ENCODE data around the gene ATP10B.

Gene ATP10B

DNA sequence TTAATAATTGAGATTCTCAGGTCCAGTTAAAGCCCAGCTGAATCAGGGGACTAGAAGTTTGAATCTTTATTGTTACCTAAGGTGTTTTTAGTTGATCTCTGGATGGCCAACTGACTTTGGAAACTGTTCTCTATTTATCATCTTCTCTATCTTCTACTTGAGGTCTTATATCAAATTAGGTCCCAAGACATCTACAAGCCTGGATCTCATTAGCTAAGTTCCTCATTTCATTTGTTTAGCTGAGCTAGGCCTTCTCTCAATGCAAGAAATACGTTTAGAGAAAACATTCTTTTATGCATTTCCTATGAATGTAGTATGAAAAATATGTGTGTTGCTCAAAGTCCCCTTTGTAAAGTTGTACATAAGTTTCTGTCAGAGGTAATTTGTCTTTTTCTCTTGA, 233.7 kb downstream of the ATP10B start (continued):
- TF ChIP-seq, protein P1, sequence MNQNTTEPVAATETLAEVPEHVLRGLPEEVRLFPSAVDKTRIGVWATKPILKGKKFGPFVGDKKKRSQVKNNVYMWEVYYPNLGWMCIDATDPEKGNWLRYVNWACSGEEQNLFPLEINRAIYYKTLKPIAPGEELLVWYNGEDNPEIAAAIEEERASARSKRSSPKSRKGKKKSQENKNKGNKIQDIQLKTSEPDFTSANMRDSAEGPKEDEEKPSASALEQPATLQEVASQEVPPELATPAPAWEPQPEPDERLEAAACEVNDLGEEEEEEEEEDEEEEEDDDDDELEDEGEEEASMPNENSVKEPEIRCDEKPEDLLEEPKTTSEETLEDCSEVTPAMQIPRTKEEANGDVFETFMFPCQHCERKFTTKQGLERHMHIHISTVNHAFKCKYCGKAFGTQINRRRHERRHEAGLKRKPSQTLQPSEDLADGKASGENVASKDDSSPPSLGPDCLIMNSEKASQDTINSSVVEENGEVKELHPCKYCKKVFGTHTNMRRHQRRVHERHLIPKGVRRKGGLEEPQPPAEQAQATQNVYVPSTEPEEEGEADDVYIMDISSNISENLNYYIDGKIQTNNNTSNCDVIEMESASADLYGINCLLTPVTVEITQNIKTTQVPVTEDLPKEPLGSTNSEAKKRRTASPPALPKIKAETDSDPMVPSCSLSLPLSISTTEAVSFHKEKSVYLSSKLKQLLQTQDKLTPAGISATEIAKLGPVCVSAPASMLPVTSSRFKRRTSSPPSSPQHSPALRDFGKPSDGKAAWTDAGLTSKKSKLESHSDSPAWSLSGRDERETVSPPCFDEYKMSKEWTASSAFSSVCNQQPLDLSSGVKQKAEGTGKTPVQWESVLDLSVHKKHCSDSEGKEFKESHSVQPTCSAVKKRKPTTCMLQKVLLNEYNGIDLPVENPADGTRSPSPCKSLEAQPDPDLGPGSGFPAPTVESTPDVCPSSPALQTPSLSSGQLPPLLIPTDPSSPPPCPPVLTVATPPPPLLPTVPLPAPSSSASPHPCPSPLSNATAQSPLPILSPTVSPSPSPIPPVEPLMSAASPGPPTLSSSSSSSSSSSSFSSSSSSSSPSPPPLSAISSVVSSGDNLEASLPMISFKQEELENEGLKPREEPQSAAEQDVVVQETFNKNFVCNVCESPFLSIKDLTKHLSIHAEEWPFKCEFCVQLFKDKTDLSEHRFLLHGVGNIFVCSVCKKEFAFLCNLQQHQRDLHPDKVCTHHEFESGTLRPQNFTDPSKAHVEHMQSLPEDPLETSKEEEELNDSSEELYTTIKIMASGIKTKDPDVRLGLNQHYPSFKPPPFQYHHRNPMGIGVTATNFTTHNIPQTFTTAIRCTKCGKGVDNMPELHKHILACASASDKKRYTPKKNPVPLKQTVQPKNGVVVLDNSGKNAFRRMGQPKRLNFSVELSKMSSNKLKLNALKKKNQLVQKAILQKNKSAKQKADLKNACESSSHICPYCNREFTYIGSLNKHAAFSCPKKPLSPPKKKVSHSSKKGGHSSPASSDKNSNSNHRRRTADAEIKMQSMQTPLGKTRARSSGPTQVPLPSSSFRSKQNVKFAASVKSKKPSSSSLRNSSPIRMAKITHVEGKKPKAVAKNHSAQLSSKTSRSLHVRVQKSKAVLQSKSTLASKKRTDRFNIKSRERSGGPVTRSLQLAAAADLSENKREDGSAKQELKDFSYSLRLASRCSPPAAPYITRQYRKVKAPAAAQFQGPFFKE (tag by site-specific recombination; IDR thresholded peaks at IDR 0.05; ENCODE audit: borderline replicate concordance) = no peak
- no peak for TF ChIP-seq ZNF341 (tag by site-specific recombination; IDR thresholded peaks at IDR 0.05; ENCODE audit: low read depth)
- TF ChIP-seq ZFP69B (tag by site-specific recombination; IDR thresholded peaks at IDR 0.05) = no peak
- no peak for TF ChIP-seq ZNF221 (tag by site-specific recombination; IDR thresholded peaks at IDR 0.05; ENCODE audit: borderline replicate concordance)
- TF ChIP-seq ZIC2 (tag by site-specific recombination; IDR thresholded peaks at IDR 0.05) = no peak
- TF ChIP-seq ZNF76 (tag by site-specific recombination; IDR thresholded peaks at IDR 0.05; ENCODE audit: borderline replicate concordance, low read depth) = no peak
- TF ChIP-seq, protein P2, sequence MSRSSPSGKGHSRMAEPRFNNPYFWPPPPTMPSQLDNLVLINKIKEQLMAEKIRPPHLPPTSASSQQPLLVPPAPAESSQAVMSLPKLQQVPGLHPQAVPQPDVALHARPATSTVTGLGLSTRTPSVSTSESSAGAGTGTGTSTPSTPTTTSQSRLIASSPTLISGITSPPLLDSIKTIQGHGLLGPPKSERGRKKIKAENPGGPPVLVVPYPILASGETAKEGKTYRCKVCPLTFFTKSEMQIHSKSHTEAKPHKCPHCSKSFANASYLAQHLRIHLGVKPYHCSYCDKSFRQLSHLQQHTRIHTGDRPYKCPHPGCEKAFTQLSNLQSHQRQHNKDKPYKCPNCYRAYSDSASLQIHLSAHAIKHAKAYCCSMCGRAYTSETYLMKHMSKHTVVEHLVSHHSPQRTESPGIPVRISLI (tag by site-specific recombination; IDR thresholded peaks at IDR 0.05) = no peak

DNA sequence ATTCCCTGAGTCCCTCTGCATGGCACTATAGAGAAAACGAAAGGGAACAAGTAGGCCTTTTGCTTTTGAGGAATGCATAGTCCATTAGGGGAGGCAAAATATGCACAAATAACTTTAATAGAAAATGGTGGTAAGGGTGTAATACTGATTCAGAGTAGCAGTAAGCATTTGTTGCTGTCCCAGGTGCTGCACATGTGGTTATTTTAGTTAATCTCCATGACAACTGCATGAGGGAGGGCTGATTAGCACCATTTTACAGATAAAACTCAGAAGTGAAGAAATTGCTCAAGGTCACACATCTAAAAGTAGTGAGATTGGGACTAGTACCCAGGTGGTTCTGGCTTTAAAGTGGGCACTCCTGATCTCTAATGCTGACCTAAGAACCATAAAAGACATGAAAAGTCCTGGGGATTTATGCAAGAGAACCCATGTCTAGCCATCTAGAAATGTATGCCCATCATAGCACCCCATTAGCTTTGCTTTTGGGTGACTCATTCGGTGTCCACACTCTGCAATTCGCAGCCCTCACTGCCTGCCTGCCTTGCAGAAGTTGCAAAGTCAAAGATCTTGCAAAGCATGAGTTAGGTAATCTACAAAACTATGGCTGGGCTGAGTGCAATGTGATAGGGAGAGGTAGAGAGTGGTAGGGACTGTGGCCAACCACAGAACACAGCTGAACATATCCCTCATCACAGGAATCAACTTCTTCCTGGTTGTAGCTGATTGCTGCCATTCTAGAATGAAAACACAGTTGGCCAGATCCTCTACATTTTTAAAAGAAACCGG, 235.1 kb downstream of the ATP10B start:
- ChIA-PET CTCF (no interaction called here), POLR2A (no interaction called here)
- no peak for TF ChIP-seq MYNN (tag by site-specific recombination; IDR thresholded peaks at IDR 0.05; ENCODE audit: borderline replicate concordance)
- TF ChIP-seq, protein P3, sequence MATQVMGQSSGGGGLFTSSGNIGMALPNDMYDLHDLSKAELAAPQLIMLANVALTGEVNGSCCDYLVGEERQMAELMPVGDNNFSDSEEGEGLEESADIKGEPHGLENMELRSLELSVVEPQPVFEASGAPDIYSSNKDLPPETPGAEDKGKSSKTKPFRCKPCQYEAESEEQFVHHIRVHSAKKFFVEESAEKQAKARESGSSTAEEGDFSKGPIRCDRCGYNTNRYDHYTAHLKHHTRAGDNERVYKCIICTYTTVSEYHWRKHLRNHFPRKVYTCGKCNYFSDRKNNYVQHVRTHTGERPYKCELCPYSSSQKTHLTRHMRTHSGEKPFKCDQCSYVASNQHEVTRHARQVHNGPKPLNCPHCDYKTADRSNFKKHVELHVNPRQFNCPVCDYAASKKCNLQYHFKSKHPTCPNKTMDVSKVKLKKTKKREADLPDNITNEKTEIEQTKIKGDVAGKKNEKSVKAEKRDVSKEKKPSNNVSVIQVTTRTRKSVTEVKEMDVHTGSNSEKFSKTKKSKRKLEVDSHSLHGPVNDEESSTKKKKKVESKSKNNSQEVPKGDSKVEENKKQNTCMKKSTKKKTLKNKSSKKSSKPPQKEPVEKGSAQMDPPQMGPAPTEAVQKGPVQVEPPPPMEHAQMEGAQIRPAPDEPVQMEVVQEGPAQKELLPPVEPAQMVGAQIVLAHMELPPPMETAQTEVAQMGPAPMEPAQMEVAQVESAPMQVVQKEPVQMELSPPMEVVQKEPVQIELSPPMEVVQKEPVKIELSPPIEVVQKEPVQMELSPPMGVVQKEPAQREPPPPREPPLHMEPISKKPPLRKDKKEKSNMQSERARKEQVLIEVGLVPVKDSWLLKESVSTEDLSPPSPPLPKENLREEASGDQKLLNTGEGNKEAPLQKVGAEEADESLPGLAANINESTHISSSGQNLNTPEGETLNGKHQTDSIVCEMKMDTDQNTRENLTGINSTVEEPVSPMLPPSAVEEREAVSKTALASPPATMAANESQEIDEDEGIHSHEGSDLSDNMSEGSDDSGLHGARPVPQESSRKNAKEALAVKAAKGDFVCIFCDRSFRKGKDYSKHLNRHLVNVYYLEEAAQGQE (tag by site-specific recombination; IDR thresholded peaks at IDR 0.05) = 0 out of 2 replicates have a peak, but pooled peaks have one; percentile 40
- Histone ChIP-seq H3K27ac (ENCODE audit: extremely low read depth, low read depth, low read length) (no peak overlapping the region), H3K36me3 (ENCODE audit: control insufficient read depth in 2 of 2, insufficient read depth in 1 of 2, low read length in 2 of 2) (no peaks in the 10 kb centered on the region), H3K9me3 (ENCODE audit: control insufficient read depth, insufficient read depth, low read depth, low read length) (no peaks in the 10 kb centered on the region), H3K4me1 (ENCODE audit: control insufficient read depth, insufficient read depth, low read length) (no peaks in the 10 kb centered on the region), H3K4me3 (ENCODE audit: low read depth, low read length) (no peak overlapping the region)

DNA sequence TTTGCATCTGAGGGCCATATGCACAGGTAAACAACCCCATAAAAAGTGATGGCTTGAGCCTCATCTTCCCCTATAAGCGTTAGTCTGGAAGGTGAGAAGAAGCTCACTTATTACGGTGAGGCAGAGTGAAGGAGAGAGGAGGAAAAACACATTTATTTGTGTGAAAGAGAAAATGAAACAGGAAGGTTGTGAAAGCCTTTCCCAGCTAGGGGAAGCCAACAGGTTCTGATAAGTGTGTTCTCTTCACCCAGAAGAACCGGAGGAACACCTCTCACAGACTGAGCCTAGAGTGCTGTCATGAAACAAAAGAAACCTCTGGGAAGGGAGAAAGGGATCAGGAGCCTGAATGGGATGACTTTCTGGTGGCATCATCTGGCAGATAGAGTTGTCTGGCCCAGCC, 237.9 kb downstream of the ATP10B start:
- ChIA-PET POLR2A (no interaction called here), CTCF (no interaction called here)
- no peak overlapping the region for H3K4me3 ChIP-seq (ENCODE audit: low read depth, low read length)
- no peaks in the 10 kb centered on the region for H3K9me3 ChIP-seq (ENCODE audit: control insufficient read depth, insufficient read depth, low read depth, low read length)
- no peaks in the 10 kb centered on the region for H3K36me3 ChIP-seq (ENCODE audit: control insufficient read depth in 2 of 2, insufficient read depth in 1 of 2, low read length in 2 of 2)
- no peak overlapping the region for H3K27ac ChIP-seq (ENCODE audit: extremely low read depth, low read depth, low read length)
- H3K4me1 ChIP-seq (ENCODE audit: control insufficient read depth, insufficient read depth, low read length) = no peaks in the 10 kb centered on the region
- TF ChIP-seq ZNF510 (tag by site-specific recombination; IDR thresholded peaks at IDR 0.05; ENCODE audit: insufficient replicate concordance) (no peak), ZSCAN23 (tag by site-specific recombination; IDR thresholded peaks at IDR 0.05) (no peak), ZBTB48 (tag by site-specific recombination; IDR thresholded peaks at IDR 0.05) (no peak), GFI1B (tag by site-specific recombination; IDR thresholded peaks at IDR 0.05) (no peak), ZNF776 (tag by site-specific recombination; IDR thresholded peaks at IDR 0.05; ENCODE audit: borderline replicate concordance) (no peak), ZNF529 (tag by site-specific recombination; IDR thresholded peaks at IDR 0.05; ENCODE audit: insufficient replicate concordance) (no peak), ZBTB20 (tag by site-specific recombination; IDR thresholded peaks at IDR 0.05) (no peak)
- TF ChIP-seq, protein P4, sequence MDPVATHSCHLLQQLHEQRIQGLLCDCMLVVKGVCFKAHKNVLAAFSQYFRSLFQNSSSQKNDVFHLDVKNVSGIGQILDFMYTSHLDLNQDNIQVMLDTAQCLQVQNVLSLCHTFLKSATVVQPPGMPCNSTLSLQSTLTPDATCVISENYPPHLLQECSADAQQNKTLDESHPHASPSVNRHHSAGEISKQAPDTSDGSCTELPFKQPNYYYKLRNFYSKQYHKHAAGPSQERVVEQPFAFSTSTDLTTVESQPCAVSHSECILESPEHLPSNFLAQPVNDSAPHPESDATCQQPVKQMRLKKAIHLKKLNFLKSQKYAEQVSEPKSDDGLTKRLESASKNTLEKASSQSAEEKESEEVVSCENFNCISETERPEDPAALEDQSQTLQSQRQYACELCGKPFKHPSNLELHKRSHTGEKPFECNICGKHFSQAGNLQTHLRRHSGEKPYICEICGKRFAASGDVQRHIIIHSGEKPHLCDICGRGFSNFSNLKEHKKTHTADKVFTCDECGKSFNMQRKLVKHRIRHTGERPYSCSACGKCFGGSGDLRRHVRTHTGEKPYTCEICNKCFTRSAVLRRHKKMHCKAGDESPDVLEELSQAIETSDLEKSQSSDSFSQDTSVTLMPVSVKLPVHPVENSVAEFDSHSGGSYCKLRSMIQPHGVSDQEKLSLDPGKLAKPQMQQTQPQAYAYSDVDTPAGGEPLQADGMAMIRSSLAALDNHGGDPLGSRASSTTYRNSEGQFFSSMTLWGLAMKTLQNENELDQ (tag by site-specific recombination; IDR thresholded peaks at IDR 0.05; ENCODE audit: low read depth) = no peak
- TF ChIP-seq, protein P2 (tag by site-specific recombination; IDR thresholded peaks at IDR 0.05) = no peak

All from HEK293 (cell line).